HS-5 (cell line): Measurements from ENCODE around the gene OAS2.
A peak's percentile ranks its signal among the peaks of the same experiment; 100 is the strongest.

Experiments used
- DNase-seq: peaks from one replicate; pipeline ENCODE4 v3.0.0-alpha.2; 2012; ENCODE audit warnings: low read depth

OAS2 gene, protein sequence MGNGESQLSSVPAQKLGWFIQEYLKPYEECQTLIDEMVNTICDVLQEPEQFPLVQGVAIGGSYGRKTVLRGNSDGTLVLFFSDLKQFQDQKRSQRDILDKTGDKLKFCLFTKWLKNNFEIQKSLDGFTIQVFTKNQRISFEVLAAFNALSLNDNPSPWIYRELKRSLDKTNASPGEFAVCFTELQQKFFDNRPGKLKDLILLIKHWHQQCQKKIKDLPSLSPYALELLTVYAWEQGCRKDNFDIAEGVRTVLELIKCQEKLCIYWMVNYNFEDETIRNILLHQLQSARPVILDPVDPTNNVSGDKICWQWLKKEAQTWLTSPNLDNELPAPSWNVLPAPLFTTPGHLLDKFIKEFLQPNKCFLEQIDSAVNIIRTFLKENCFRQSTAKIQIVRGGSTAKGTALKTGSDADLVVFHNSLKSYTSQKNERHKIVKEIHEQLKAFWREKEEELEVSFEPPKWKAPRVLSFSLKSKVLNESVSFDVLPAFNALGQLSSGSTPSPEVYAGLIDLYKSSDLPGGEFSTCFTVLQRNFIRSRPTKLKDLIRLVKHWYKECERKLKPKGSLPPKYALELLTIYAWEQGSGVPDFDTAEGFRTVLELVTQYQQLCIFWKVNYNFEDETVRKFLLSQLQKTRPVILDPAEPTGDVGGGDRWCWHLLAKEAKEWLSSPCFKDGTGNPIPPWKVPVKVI

DNA sequence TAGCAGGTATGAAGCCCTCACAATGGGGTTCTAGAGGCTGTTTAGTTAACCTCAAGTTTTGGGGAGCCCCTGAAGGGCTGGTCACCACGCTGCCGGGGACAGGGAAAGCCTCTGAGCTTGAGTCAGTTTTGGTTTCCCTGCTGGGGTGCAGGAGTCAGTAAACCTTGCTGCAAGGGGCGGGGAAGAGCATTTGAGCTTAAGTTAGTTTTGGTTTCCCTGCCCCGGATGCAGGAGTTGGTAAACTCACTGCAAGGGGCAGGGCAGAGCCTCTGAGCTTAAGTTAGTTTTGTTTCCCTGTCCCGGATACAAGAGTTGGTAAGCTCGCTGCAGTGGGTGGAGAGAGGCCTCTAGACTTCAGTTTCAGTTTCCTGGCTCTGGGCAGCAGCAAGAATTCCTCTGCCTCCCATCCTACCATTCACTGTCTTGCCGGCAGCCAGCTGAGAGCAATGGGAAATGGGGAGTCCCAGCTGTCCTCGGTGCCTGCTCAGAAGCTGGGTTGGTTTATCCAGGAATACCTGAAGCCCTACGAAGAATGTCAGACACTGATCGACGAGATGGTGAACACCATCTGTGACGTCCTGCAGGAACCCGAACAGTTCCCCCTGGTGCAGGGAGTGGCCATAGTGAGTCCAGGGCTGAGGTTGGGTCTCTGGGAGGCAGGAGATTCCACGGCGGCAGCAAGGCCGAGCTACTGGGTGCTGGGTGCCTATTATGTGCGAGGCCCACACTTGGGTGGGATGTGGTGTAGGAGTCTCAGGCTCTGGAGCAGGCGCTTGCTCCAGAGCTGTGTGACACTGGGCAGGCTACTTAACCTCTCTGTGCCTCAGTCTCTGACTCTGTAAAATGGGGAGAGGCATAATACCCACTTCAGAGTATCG, at the start of gene OAS2:
OAS2 (plus strand) TSS at position 357 of the 878 bp plus-strand sequence; CDS start at position 447, 90 bp downstream.
- DNase-seq, result peak; percentile 47

DNA sequence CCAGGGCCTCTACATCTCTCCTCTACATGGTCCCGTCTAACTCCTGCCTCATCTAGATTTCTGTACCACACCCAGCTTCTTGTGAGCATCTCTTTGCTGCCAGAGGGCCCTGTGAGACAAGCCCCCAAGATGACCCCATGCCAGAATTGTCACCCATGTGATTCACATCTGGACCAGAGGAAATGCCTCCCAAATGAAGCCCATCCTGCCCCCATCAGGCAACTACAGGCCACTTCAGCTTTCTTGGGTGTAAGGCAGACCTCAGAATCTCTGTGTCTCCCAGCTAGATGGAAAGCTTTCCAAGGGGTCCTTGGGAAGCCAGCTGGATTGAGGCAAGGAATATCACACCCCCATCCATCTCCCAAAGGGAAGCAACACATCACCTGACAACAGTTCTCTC, 49.3 kb upstream of the OAS2 start:
- no peak for DNase-seq

DNA sequence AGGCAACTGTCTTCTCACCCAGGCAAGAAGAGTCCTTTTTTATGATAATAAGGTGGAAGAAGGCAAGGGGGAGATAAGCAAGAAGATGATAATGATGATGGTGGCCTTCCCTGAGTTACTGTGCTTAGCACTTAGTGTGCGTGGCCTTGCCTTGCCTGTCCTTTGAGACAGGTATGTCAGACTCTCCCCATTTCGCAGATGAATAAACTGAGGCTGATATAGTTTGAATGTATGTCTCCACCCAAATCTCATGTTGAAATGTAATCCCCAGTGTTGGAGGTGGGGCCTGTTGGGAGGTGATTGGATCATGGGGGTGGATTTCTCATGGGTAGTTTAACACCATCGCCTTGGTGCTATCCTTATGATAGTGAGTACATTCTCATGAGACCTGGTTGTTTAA, 48.6 kb upstream of the OAS2 start:
- no peak for DNase-seq

DNA sequence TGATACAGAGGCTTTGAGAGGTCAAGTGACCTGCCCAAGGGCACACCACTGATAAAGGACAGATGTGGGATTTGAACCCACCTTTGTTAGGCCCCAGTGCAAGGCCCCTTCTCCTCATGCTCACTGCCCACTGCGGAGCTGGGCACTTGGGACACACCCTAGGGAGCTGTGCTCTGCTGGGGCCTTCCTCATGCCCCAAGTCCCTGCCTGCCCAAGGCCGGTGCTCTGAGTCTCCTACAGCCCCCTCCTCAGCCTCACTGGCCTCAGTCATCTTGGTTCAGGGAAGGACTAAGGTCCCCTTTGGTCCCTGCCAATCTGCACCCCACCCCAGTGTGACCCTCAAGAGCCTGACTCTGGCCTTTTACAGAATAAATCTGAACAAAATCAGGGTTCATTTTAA, 48.0 kb upstream of the OAS2 start:
- DNase-seq, result no peak

DNA sequence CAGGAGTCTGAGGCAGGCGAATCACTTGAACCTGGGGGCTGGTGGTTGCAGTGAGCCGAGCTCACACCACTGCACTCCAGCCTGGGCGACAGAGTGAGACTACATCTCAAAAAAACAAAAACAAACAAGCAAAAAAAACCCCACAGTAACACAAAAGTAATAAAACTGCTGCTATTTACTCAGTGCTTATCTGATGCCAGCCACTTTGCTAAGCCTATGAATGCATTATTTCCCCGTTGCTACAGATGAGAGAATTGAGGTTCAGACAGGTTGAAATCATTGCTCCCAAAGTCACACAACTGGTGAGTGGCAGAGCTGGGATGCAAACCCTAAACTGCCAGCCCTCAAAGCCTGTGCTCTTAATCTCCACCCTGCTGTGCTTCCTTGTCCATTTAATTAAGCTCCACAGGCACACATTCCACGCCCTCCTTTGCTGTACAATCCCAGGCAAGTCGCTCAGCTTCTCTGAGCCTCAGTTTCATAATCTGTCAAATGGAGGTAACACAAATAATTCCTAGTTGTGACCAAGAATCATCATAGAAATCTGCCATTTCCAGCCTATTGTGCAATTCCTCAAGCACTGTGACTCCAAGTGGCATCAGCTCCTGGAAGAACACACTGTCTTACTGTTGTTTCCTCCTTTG, 45.7 kb upstream of the OAS2 start:
- no peak for DNase-seq

DNA sequence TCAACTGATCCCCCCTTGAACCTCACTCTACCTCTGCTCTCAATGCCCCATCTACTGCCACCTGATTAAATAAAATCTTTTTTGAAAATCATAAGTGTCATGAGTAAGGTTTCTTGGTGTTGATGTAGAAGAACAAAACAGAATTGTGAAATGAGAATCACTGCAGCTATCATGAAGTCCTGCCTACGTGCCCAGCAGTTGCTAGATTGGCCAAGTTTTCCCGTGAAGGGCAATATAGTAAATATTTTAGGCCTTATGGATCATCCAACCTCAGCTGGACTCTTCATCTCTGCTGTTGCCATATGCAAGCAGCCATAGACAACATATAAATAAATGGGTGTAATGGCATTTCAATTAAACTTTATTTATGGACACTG, 45.2 kb upstream of the OAS2 start:
- no peak for DNase-seq

DNA sequence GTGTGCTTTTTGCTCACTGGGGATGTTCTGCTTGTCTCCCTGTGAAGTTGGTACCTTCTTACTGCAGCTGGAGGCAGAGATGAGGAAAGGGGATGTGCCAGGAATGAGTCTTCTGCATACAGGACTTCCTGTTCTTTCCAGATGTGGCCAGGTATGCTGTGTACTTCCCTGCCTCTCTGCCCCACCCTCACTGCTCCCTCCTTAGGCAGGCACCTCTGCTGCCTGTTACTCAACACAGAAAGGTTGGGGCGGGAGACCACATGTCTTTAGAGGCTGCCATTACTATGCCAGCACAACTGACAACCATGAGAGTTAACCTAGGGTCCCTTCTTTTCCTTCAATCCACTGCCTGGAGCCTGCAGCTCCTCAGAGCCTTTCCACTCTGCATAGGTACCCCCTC, 42.1 kb upstream of the OAS2 start:
- DNase-seq, result no peak

DNA sequence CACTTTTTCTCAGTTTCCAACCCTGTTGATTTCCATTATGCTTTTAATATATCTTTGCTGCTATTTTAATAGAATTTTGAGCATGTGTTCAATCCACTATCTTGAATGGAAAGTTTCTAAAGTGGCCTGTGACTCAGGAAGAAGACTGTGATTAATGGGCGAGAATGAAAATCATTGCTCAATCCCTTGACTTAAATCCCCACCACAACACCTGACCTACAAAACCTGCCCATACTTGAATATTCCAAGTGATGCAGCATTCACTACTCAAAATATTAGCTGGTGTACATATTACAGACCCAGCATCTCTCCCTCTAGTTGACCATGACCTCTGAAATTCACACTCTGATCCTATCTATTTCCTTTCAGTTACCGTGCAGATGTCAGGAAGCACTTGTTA, 41.4 kb upstream of the OAS2 start:
- no peak for DNase-seq

DNA sequence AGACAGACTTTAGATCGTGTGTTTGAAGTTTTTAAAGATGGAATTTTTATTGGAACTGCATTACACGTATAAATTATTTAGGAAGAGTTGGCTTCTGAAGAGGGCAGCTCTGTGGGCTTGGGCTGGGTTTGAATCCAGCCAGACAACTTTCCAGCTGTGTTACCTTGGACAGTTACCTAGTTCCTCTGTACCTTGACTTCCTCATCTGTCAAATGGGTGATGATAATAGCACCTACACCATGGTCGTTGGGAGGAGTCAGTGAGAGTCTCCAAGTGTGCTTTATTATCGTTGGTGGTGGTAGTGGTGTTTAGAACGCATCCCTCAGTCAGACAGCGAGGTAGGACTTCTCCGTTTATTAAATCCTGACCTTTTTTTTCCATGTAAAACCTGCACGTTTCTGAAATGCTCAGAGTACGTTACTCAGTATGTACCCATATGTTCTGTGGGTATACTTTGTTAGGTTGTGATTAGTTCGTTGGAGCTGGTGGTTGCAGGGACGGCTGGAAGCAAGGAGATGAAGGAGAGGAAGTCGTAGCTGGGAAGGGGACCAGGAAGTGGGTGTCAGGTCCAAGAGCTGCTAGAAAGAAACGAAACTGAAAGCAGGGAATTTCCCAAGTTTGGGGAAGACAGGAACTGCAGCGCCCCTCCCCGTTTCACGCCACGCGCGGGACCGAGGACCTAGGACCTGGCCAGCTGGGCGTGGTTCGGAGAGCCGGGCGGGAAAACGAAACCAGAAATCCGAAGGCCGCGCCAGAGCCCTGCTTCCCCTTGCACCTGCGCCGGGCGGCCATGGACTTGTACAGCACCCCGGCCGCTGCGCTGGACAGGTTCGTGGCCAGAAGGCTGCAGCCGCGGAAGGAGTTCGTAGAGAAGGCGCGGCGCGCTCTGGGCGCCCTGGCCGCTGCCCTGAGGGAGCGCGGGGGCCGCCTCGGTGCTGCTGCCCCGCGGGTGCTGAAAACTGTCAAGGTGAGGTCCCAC, 40.3 kb upstream of the OAS2 start, which contains the start of gene OAS3:
OAS3 (plus strand) TSS at position 734 of the 979 bp plus-strand sequence; CDS start at position 791, 57 bp downstream.
- peak; percentile 56 for DNase-seq

DNA sequence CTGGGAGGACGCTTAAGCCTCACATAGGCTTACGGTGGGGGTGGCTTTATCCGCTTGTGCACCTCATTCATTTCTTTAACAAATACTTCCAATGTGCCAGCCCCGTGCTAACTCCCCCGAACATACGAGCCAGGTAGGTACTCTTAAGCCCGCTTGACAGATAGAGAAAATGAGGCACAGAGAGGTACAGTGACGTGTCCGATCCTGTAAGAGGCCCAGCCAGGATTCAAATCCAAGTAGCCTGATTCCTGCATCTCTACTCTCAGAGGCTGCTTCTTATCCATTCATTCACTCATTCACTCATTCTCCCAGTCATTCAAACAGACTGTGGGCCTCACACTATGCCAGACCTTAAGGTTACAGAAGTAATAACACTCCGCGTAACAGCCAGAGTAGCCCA, 39.6 kb upstream of the OAS2 start:
- no peak for DNase-seq

DNA sequence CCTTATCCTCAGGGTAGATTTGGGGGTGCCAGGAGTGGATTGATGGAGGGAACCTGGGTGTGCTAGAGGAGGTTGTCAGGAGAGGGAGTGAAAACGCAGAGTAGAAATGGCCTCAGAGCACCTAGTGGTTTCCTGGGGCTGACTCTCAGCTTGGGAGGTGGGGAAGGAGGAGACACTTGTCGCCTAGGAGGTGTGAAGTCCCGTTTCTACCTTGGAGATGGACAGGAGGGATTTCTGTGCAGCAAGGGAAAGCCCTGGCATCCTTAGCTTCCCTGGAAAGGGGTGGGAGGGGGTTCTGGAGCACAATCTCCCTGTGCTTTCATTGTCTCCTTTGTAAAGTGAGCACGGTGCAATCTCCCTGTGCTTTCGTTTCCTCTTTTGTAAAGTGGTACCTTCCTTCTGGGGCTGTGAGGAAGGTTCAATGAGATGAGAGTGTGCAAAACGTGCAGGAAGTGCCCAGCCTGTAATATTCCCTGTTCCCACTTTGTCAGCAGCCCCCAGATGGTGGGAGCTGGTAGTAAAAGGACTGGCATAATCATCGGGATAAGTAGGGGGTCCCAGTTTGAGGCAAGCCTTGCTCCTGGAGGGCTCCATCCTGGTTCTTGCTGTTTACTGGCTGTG, 38.4 kb upstream of the OAS2 start:
- no peak for DNase-seq

DNA sequence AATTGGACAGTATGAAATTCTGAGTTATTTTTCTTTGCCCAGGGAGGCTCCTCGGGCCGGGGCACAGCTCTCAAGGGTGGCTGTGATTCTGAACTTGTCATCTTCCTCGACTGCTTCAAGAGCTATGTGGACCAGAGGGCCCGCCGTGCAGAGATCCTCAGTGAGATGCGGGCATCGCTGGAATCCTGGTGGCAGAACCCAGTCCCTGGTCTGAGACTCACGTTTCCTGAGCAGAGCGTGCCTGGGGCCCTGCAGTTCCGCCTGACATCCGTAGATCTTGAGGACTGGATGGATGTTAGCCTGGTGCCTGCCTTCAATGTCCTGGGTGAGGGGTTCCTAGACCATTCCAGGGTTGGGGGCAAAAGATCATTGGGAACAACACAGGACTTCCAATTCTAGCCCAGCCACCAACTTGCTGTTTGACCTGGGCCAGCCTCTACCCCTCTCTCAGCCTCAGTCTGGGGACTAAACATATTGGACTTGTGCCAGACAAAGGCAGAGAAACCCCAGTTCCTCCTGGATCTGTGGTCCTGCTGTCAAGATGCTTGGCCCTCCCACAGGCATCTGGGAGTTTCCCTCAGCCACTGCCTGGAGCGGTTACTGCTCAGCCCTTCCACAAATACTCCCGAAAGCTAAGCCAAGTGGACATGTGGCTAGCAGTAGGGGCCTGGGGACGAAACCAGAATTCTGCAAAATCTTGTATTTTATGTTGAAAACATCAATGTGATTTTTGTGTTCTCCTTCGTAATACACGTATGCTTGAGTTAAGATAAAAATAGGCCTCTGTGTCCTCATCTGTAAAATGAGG, 36.6 kb upstream of the OAS2 start:
- no peak for DNase-seq

DNA sequence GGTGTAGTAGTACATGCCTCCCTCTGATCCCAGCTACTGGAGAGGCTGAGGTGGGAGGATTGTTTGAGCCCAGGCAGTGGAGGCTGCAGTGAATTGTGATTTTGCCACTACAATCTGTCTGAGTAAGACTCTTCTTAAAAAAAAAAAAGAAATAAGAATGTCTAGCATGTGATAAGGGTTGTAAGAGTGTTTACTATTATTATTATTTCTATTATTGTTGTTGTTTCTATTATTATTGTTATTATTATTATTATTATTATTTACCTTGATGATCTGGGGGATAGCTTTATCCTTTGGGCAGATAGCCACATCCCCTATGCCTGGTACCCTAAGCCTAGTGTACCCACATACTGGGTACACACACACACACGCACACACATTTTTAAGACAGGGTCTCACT, 35.7 kb upstream of the OAS2 start:
- no peak for DNase-seq

DNA sequence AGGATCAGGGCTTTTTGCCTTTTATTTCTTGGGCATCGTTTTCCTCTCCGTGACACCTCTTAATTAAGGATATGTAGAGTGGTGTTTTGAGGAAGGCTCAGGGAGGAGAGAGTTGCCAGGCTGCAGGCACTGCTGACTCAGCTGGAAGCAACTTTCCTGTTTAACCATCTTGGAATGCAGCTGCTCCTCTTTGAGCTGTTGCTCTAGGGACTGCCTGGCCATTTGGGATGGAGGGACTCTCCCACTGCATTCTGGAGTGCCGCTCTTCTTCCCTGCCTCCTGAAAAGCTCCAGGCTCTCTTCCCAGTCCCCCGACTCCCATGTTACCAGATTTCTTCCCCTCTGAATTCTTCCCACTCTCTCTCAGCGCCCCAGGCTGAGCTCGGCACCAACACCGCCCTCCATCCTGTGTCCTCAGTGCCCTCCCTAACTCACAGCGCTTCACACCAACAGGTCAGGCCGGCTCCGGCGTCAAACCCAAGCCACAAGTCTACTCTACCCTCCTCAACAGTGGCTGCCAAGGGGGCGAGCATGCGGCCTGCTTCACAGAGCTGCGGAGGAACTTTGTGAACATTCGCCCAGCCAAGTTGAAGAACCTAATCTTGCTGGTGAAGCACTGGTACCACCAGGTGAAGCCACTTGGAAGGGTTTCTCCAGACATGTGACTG, 34.2 kb upstream of the OAS2 start:
- no peak for DNase-seq

DNA sequence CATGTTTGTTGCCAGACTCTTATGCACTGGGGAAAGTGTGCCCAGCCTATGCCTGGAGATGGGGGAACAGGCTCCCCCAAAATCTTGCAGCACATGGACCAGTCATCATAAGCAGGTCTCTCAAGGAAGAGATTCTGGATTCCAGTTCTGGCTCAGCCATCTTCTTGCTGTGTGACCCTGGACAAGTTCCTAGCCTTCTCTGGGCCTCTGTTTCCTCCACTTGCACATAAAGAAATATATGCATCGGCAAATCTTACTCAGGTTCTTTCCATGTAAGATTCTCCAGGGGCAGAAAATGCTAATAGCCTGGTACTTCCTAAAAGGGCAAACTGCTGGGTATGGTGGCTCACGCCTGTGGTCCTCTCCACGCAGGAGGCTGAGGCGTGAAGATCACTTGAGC, 32.8 kb upstream of the OAS2 start:
- DNase-seq, result no peak

DNA sequence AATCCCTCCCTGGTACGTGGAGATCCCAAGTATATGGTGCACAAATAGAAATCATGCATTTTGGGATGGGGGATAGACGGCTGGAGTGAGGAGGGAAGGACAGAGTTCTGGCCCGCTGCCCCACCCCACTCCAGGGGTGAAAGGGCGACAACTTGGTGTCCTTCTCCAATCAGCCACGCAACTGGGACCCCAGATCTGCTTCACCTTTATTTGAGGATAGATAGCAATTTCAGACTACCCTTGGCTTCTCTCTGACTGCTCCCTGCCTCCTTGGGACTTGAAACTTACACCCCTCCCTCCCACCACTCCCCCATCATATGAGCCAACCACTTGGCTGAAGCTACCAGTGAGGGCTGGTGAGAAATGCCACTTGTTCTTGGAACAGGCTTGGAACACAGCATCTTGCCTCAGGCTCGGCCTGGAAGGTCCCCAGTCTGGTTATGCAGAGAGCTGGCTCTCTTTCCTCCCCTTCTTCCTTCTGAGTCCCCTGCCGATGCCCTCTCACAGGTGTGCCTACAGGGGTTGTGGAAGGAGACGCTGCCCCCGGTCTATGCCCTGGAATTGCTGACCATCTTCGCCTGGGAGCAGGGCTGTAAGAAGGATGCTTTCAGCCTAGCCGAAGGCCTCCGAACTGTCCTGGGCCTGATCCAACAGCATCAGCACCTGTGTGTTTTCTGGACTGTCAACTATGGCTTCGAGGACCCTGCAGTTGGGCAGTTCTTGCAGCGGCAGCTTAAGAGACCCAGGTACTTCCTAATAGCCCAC, 31.9 kb upstream of the OAS2 start:
- DNase-seq, result no peak

DNA sequence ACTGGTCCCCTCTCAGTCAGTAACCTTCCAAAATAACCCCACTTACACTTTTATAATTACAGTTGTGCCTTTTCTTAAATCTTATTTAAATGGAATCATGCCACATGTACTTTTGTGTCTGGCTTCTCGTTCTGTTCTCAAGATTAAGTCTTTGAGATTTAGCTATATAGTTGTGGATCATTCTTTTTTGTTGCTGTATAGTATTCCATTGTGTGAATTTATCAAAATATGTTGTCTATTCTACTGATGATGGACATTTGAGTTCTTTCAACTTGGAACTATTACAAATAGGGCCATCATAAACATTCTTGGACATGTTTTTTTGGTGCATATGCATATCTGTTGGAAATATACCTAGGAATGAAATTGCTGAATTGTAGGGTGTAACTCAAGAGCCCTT, 31.0 kb upstream of the OAS2 start:
- no peak for DNase-seq

DNA sequence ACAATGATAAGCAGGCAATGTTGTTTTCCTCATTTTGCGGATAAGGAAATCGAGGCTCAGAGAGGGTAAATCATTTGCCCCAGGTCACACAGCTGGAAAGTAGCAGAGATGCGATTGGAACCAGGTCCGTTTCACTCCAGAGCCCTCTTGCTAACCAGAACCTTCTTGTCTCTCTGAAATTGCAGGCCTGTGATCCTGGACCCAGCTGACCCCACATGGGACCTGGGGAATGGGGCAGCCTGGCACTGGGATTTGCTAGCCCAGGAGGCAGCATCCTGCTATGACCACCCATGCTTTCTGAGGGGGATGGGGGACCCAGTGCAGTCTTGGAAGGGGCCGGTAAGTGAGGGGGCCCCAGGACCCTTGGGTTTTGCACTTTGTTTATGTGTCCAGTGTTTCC, 30.6 kb upstream of the OAS2 start:
- no peak for DNase-seq
